Neural crest cell (in vitro differentiated cells): ENCODE data around the gene THAP10. TPM values are rescaled to one million over a fixed set of nuclear protein-coding genes. Genes with fewer than 3 reads are reported as not detected.
A peak's percentile ranks its signal among the peaks of the same experiment; 100 is the strongest.

ENCODE experiments used
- DNase-seq: peaks from one replicate; pipeline ENCODE4 v3.0.0; 2021; ENCODE audit warnings: low read depth, mixed read lengths, low spot score
- H3K27ac Mint-ChIP-seq: one replicate; pipeline ENCODE4 v1.8.0; 2021; ENCODE audit warnings: mild to moderate bottlenecking, mixed read lengths; ENCODE audit not compliant: unreplicated experiment
- H3K27me3 Mint-ChIP-seq: 2 replicates; pipeline ENCODE4 v1.8.0; 2021; ENCODE audit warnings: low read depth, mild to moderate bottlenecking, mixed read lengths
- H3K36me3 Mint-ChIP-seq: 2 replicates; pipeline ENCODE4 v1.8.0; 2021; ENCODE audit warnings: low read depth, mild to moderate bottlenecking, mixed read lengths
- H3K4me1 Mint-ChIP-seq: 2 replicates; pipeline ENCODE4 v1.8.0; 2021; ENCODE audit warnings: mixed read lengths
- H3K4me3 Mint-ChIP-seq: one replicate; pipeline ENCODE4 v1.8.0; 2021; ENCODE audit warnings: mild to moderate bottlenecking, mixed read lengths
- H3K9me3 Mint-ChIP-seq: 2 replicates; pipeline ENCODE4 v1.8.0; 2021; ENCODE audit warnings: mixed read lengths
- CTCF ChIP-seq: fragments of 200-600 bp; sonication (generic); conservative IDR thresholded peaks from 2 replicates; pipeline ENCODE4 v1.5.0; 2021; ENCODE audit warnings: antibody characterized with exemption, mild to moderate bottlenecking
- total RNA-seq: library from RNA; stranded (reverse); gene quantifications from 2 replicates; pipeline ENCODE4 v1.2.1, GENCODE V29; 2021

THAP10 gene
- total RNA-seq, 1 donor from 2014 or later = 7.5 TPM

DNA sequence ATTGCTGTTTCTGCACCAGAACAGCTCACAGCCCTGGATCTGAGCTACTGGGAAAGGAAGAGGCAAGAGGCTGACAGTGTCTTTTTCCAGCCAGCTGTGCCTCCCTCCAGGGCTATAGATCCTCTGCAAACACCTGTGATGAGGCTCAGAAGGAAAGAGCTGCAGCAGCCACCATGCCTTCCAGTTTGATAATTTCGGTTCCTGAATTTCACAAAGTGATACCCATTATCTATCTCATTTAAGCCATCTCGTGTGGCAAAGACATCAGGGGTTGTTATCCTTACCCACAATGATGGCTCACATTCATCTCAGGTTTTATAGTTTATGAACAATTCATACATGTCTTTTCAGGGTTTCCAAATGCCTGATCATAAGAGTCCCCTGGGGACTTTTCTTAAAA, 36.5 kb downstream of the THAP10 start:
- DNase-seq = no peak
- H3K4me3 Mint-ChIP-seq = peak overlapping the region; percentile 58
- H3K27me3 Mint-ChIP-seq = no peaks in the 10 kb centered on the region
- H3K36me3 Mint-ChIP-seq = peaks cover 3% of the 10 kb centered on the region
- H3K9me3 Mint-ChIP-seq = no peaks in the 10 kb centered on the region
- peaks cover 16% of the 10 kb centered on the region for H3K4me1 Mint-ChIP-seq
- no peak overlapping the region for H3K27ac Mint-ChIP-seq
- TF ChIP-seq CTCF = no peak

GRCh38 chr15:70854666-70854976, 37.6 kb downstream of the THAP10 start:
- TF ChIP-seq CTCF = no peak
- peak overlapping the region; percentile 93 for H3K27ac Mint-ChIP-seq
- peaks cover 16% of the 10 kb centered on the region for H3K4me1 Mint-ChIP-seq
- no peaks in the 10 kb centered on the region for H3K9me3 Mint-ChIP-seq
- H3K4me3 Mint-ChIP-seq = peak overlapping the region; percentile 92
- peaks cover 3% of the 10 kb centered on the region for H3K36me3 Mint-ChIP-seq
- H3K27me3 Mint-ChIP-seq = no peaks in the 10 kb centered on the region
- DNase-seq = no peak

GRCh38 chr15:70853973-70854665, 38.1 kb downstream of the THAP10 start, which contains the start of gene LARP6:
TSS of gene LARP6 (minus strand) at chr15:70854157. CDS start at chr15:70854088, 69 bp downstream.
- H3K4me1 Mint-ChIP-seq = peaks cover 16% of the 10 kb centered on the region
- TF ChIP-seq CTCF = no peak
- H3K27me3 Mint-ChIP-seq = no peaks in the 10 kb centered on the region
- H3K4me3 Mint-ChIP-seq = peak within 1 kb of the TSS; percentile 93
- DNase-seq = peak; percentile 65
- H3K9me3 Mint-ChIP-seq = no peaks in the 10 kb centered on the region
- peak within 1 kb of the TSS; percentile 93 for H3K27ac Mint-ChIP-seq
- H3K36me3 Mint-ChIP-seq = peaks cover 3% of the 10 kb centered on the region

GRCh38 chr15:70853318-70853972, 38.8 kb downstream of the THAP10 start:
- no peak for TF ChIP-seq CTCF
- peaks cover 3% of the 10 kb centered on the region for H3K36me3 Mint-ChIP-seq
- no peaks in the 10 kb centered on the region for H3K9me3 Mint-ChIP-seq
- no peaks in the 10 kb centered on the region for H3K27me3 Mint-ChIP-seq
- peak overlapping the region; percentile 93 for H3K4me3 Mint-ChIP-seq
- no peak overlapping the region for H3K27ac Mint-ChIP-seq
- peaks cover 16% of the 10 kb centered on the region for H3K4me1 Mint-ChIP-seq
- peak; percentile 8 for DNase-seq

- H3K9me3 Mint-ChIP-seq = no peaks in the 10 kb centered on the region
- H3K4me3 Mint-ChIP-seq = peak overlapping the region; percentile 93
- no peak for TF ChIP-seq CTCF
- H3K27ac Mint-ChIP-seq = no peak overlapping the region
- no peaks in the 10 kb centered on the region for H3K27me3 Mint-ChIP-seq
- H3K36me3 Mint-ChIP-seq = peaks cover 3% of the 10 kb centered on the region
- no peak for DNase-seq
- peaks cover 16% of the 10 kb centered on the region for H3K4me1 Mint-ChIP-seq
These were observed 39.5 kb downstream of the THAP10 start for GRCh38 chr15:70852501-70853317.
